HEK293 (cell line): ENCODE measurements around the gene MVB12B.

Source experiments
- CTCF ChIA-PET: fragments of 350-600 bp; formaldehyde crosslinking; extraction: SDS; loops from one replicate; lab custom pipeline; 2021; ENCODE audit warnings: antibody characterized with exemption; lab: Yijun Ruan, JAX
- POLR2A ChIA-PET: fragments of 300-600 bp; formaldehyde crosslinking; extraction: SDS; loops from one replicate; lab custom pipeline; 2020; ENCODE audit warnings: antibody characterized with exemption, inconsistent platforms; lab: Yijun Ruan, JAX
- H3K27ac ChIP-seq: fragments of 200-500 bp; sonication (Bioruptor generic); 2 replicates; pipeline ENCODE4 v1.5.1; 2014; ENCODE audit warnings: low read depth, low read length, control low read depth, inconsistent platforms; ENCODE audit errors: extremely low read depth
- H3K36me3 ChIP-seq, 2 experiments: fragments of 200-500 bp in 1 of 2; sonication (Bioruptor generic) in 1 of 2; 1 replicate in 1 of 2; 2 replicates in 1 of 2; pipeline ENCODE4 v1.5.1; 2014 to 2017; ENCODE audit warnings: inconsistent platforms in 2 of 2, low read length in 2 of 2; ENCODE audit not compliant: control insufficient read depth in 2 of 2, insufficient read depth in 1 of 2
- H3K4me1 ChIP-seq: fragments of 200-500 bp; sonication (Bioruptor generic); 2 replicates; pipeline ENCODE4 v1.5.1; 2014; ENCODE audit warnings: mild to moderate bottlenecking, low read length, inconsistent platforms; ENCODE audit not compliant: control insufficient read depth, insufficient read depth
- H3K4me3 ChIP-seq: 2 replicates; pipeline ENCODE4 v1.5.1; 2011; ENCODE audit warnings: low read depth, mild to moderate bottlenecking, control low read depth, low read length, moderate library complexity
- H3K9me3 ChIP-seq: fragments of 200-500 bp; sonication (Bioruptor generic); 2 replicates; pipeline ENCODE4 v1.5.1; 2014; ENCODE audit warnings: low read depth, low read length, inconsistent platforms; ENCODE audit not compliant: control insufficient read depth, insufficient read depth
- BCL11B ChIP-seq: fragments of 450-650 bp; formaldehyde crosslinking; IDR thresholded peaks from 2 replicates; pipeline ENCODE4 v1.5.1; 2016; ENCODE audit warnings: low read depth, missing biosample characterization, missing genetic modification characterization
- GLI2 ChIP-seq: fragments of 450-650 bp; formaldehyde crosslinking; IDR thresholded peaks from 2 replicates; pipeline ENCODE4; 2017; ENCODE audit warnings: missing biosample characterization, missing genetic modification characterization, low read depth, borderline replicate concordance
- HOXC10 ChIP-seq: sonication (generic); formaldehyde crosslinking; IDR thresholded peaks from 2 replicates; pipeline ENCODE4 v1.8.1; 2023; ENCODE audit warnings: mild to moderate bottlenecking, missing genetic modification reagents
- KLF17 ChIP-seq: fragments of 450-650 bp; formaldehyde crosslinking; IDR thresholded peaks from 2 replicates; pipeline ENCODE4 v1.5.1; 2016; ENCODE audit warnings: missing biosample characterization, missing genetic modification characterization
- MYNN ChIP-seq: fragments of 450-650 bp; formaldehyde crosslinking; IDR thresholded peaks from 2 replicates; pipeline ENCODE4 v1.5.1; 2016; ENCODE audit warnings: missing biosample characterization, missing genetic modification characterization, borderline replicate concordance
- SALL2 ChIP-seq: fragments of 450-650 bp; formaldehyde crosslinking; IDR thresholded peaks from 2 replicates; pipeline ENCODE4 v1.5.0; 2017; ENCODE audit warnings: missing biosample characterization, mild to moderate bottlenecking, missing genetic modification characterization, borderline replicate concordance
- ZBTB20 ChIP-seq: fragments of 450-650 bp; formaldehyde crosslinking; IDR thresholded peaks from 2 replicates; pipeline ENCODE4 v1.5.1; 2016; ENCODE audit warnings: missing biosample characterization, missing genetic modification characterization
- ZBTB49 ChIP-seq: fragments of 450-650 bp; formaldehyde crosslinking; IDR thresholded peaks from 2 replicates; pipeline ENCODE4 v1.5.1; 2016; ENCODE audit warnings: missing biosample characterization, missing genetic modification characterization, low read depth
- ZFP69B ChIP-seq: fragments of 450-650 bp; formaldehyde crosslinking; IDR thresholded peaks from 2 replicates; pipeline ENCODE4 v1.5.1; 2016; ENCODE audit warnings: missing biosample characterization, missing genetic modification characterization
- ZNF114 ChIP-seq: fragments of 450-650 bp; formaldehyde crosslinking; IDR thresholded peaks from 2 replicates; pipeline ENCODE4 v1.5.0; 2017; ENCODE audit warnings: missing biosample characterization, missing genetic modification characterization
- ZNF132 ChIP-seq: fragments of 450-650 bp; formaldehyde crosslinking; IDR thresholded peaks from 2 replicates; pipeline ENCODE4 v1.5.1; 2017; ENCODE audit warnings: missing biosample characterization, missing genetic modification characterization, borderline replicate concordance
- ZNF174 ChIP-seq: fragments of 450-650 bp; formaldehyde crosslinking; IDR thresholded peaks from 2 replicates; pipeline ENCODE4 v1.5.0; 2017; ENCODE audit warnings: missing biosample characterization, mild to moderate bottlenecking, missing genetic modification characterization
- ZNF175 ChIP-seq: fragments of 450-650 bp; formaldehyde crosslinking; IDR thresholded peaks from 2 replicates; pipeline ENCODE4 v1.5.1; 2016; ENCODE audit warnings: missing biosample characterization, missing genetic modification characterization
- ZNF18 ChIP-seq: fragments of 450-650 bp; formaldehyde crosslinking; IDR thresholded peaks from 2 replicates; pipeline ENCODE4 v1.5.1; 2016; ENCODE audit warnings: missing biosample characterization, missing genetic modification characterization
- ZNF239 ChIP-seq: fragments of 450-650 bp; formaldehyde crosslinking; IDR thresholded peaks from 2 replicates; pipeline ENCODE4 v1.5.1; 2016; ENCODE audit warnings: missing biosample characterization, missing genetic modification characterization
- ZNF433 ChIP-seq: fragments of 450-650 bp; formaldehyde crosslinking; IDR thresholded peaks from 2 replicates; pipeline ENCODE4 v1.5.1; 2016; ENCODE audit warnings: missing biosample characterization, missing genetic modification characterization, low read depth
- ZNF558 ChIP-seq: fragments of 450-650 bp; formaldehyde crosslinking; IDR thresholded peaks from 2 replicates; pipeline ENCODE4 v1.5.1; 2016; ENCODE audit warnings: missing biosample characterization, missing genetic modification characterization
- ZNF585B ChIP-seq: fragments of 450-650 bp; formaldehyde crosslinking; IDR thresholded peaks from 2 replicates; pipeline ENCODE4 v1.5.1; 2016; ENCODE audit warnings: missing biosample characterization, missing genetic modification characterization
- ZNF664 ChIP-seq: fragments of 450-650 bp; formaldehyde crosslinking; IDR thresholded peaks from 2 replicates; pipeline ENCODE4 v1.5.1; 2016; ENCODE audit warnings: missing biosample characterization, missing genetic modification characterization
- ZNF768 ChIP-seq: fragments of 450-650 bp; formaldehyde crosslinking; IDR thresholded peaks from 2 replicates; pipeline ENCODE4 v1.5.1; 2018; ENCODE audit warnings: missing biosample characterization, mild to moderate bottlenecking, missing genetic modification characterization
- ZNF792 ChIP-seq: fragments of 450-650 bp; formaldehyde crosslinking; IDR thresholded peaks from 2 replicates; pipeline ENCODE4 v1.5.1; 2016; ENCODE audit warnings: missing biosample characterization, missing genetic modification characterization

Gene MVB12B

GRCh38 chr9:126549246-126550006 lies 222.8 kb downstream of the MVB12B start (continued):
- no peak for TF ChIP-seq ZNF558 (tag by site-specific recombination)
- TF ChIP-seq HOXC10: no peak
- no peak for TF ChIP-seq ZNF664 (tag by site-specific recombination)
- no peak for TF ChIP-seq MYNN (tag by site-specific recombination)

- Histone ChIP-seq H3K9me3 (no peaks in the 10 kb centered on the region), H3K36me3 (no peaks in the 10 kb centered on the region), H3K4me3 (no peak overlapping the region), H3K4me1 (no peaks in the 10 kb centered on the region), H3K27ac (no peak overlapping the region)
- POLR2A ChIA-PET: no interaction called here
- no peak for TF ChIP-seq BCL11B (tag by site-specific recombination)
- TF ChIP-seq ZBTB20 (tag by site-specific recombination): no peak
- no peak for TF ChIP-seq ZNF792 (tag by site-specific recombination)
- CTCF ChIA-PET: interaction anchor here (0.6 to 2.9 kb wide), 5 partner anchors 37 to 1016 kb away, joined by 4 to 22 read pairs (median 6); no protein-coding TSS in a partner anchor
Measured at GRCh38 chr9:126550891-126551351, 224.3 kb downstream of the MVB12B start.

GRCh38 chr9:126551812-126552211 lies 225.2 kb downstream of the MVB12B start:
- no peak overlapping the region for H3K4me3 ChIP-seq
- no peaks in the 10 kb centered on the region for H3K4me1 ChIP-seq
- no peaks in the 10 kb centered on the region for H3K36me3 ChIP-seq
- ChIA-PET CTCF (interaction anchor here (0.6 to 2.9 kb wide), 5 partner anchors 15 to 1017 kb away, joined by 3 to 22 read pairs (median 5); no protein-coding TSS in a partner anchor), POLR2A (no interaction called here)
- H3K9me3 ChIP-seq: no peaks in the 10 kb centered on the region
- no peak overlapping the region for H3K27ac ChIP-seq
- TF ChIP-seq SALL2 (tag by site-specific recombination): no peak
- no peak for TF ChIP-seq ZNF114 (tag by site-specific recombination)
- no peak for TF ChIP-seq GLI2 (tag by site-specific recombination)
- TF ChIP-seq ZNF174 (tag by site-specific recombination): no peak
- TF ChIP-seq ZBTB49 (tag by site-specific recombination): no peak
- TF ChIP-seq ZNF433 (tag by site-specific recombination): no peak
- no peak for TF ChIP-seq ZNF585B (tag by site-specific recombination)
- TF ChIP-seq ZNF132 (tag by site-specific recombination): no peak
- TF ChIP-seq ZNF768: no peak
- no peak for TF ChIP-seq ZNF18
- TF ChIP-seq ZNF175 (tag by site-specific recombination): no peak
- TF ChIP-seq KLF17: no peak
- no peak for TF ChIP-seq ZFP69B (tag by site-specific recombination)
- TF ChIP-seq ZNF239 (tag by site-specific recombination): no peak
